SU-DHL-6 (cell line): ENCODE results near the gene AMBP.

Experiments
- H2AFZ ChIP-seq: fragments of 200-600 bp; sonication (generic); 2 replicates; pipeline ENCODE4 v1.6.1; 2014; ENCODE audit warnings: low read depth, mild to moderate bottlenecking, moderate library complexity, mixed read lengths, antibody characterized with exemption, low read length; ENCODE audit not compliant: severe bottlenecking
- H3F3A ChIP-seq: fragments of 200-600 bp; shearing (Covaris generic); 2 replicates; pipeline ENCODE4 v1.6.0; 2016; ENCODE audit warnings: antibody characterized with exemption, mild to moderate bottlenecking; ENCODE audit not compliant: insufficient read depth
- H3K27ac ChIP-seq: fragments of 200-600 bp; sonication (generic); 2 replicates; pipeline ENCODE4 v1.5.1; 2016; ENCODE audit warnings: low read depth, mild to moderate bottlenecking, low read length, moderate library complexity, mixed read lengths
- H3K27me3 ChIP-seq: fragments of 200-600 bp; sonication (generic), shearing (Covaris generic); 2 replicates; pipeline ENCODE4 v1.6.0; 2014; ENCODE audit warnings: mild to moderate bottlenecking, low read length
- H3K36me3 ChIP-seq: fragments of 200-600 bp; sonication (generic); 2 replicates; pipeline ENCODE4 v1.6.1; 2014; ENCODE audit warnings: mild to moderate bottlenecking, low read length, mixed read lengths
- H3K4me2 ChIP-seq: fragments of 300-600, 200-600 bp; shearing (Covaris generic), sonication (generic); 2 replicates; pipeline ENCODE4 v1.6.0; 2014; ENCODE audit warnings: low read length, low read depth, mild to moderate bottlenecking; ENCODE audit not compliant: poor library complexity, severe bottlenecking
- H3K4me3 ChIP-seq: fragments of 200-600 bp; sonication (generic); 2 replicates; pipeline ENCODE4 v1.5.1; 2014; ENCODE audit warnings: antibody characterized with exemption, low read length, mild to moderate bottlenecking, mixed read lengths; ENCODE audit not compliant: insufficient read depth, poor library complexity, severe bottlenecking
- H3K79me2 ChIP-seq: fragments of 200-600 bp; sonication (generic); 2 replicates; pipeline ENCODE4 v1.6.1; 2014; ENCODE audit warnings: mild to moderate bottlenecking, low read length, moderate library complexity; ENCODE audit not compliant: insufficient read depth
- H3K9ac ChIP-seq: fragments of 200-600 bp; sonication (generic); 2 replicates; pipeline ENCODE4 v1.7.0; 2014; ENCODE audit warnings: mild to moderate bottlenecking, low read length
- H3K9me2 ChIP-seq: fragments of 200-600 bp; sonication (generic); replicated peaks from 2 replicates; pipeline ENCODE4 v1.6.1; 2014; ENCODE audit warnings: low read length; ENCODE audit not compliant: insufficient read depth
- H3K9me3 ChIP-seq: fragments of 200-600 bp; sonication (generic); 2 replicates; pipeline ENCODE4 v1.6.1; 2014; ENCODE audit warnings: low read length, mixed read lengths; ENCODE audit not compliant: insufficient read depth
- H4K20me1 ChIP-seq: fragments of 200-600 bp; sonication (generic); 2 replicates; pipeline ENCODE4 v1.6.1; 2014; ENCODE audit warnings: low read depth, mild to moderate bottlenecking, antibody characterized with exemption, low read length, moderate library complexity, mixed read lengths
- CTCF ChIP-seq: fragments of 200-600 bp; sonication (generic); IDR thresholded peaks from one replicate; pipeline ENCODE4 v1.5.1; 2017; ENCODE audit warnings: antibody characterized with exemption, mild to moderate bottlenecking, low read length, moderate library complexity; ENCODE audit not compliant: insufficient read depth, poor library complexity, severe bottlenecking
- EZH2phosphoT487 ChIP-seq: fragments of 200-600 bp; sonication (generic), shearing (Covaris generic); conservative IDR thresholded peaks from 2 replicates; pipeline ENCODE4 v1.6.1; 2018; ENCODE audit warnings: mild to moderate bottlenecking, antibody characterized with exemption, low read length, moderate library complexity, mixed read lengths

Gene AMBP

GRCh38 chr9:114061830-114062474, 16.1 kb downstream of the AMBP start:
- H3K79me2 ChIP-seq: no peaks in the 10 kb centered on the region
- H3K4me3 ChIP-seq: no peak overlapping the region
- no peak overlapping the region for H3K9ac ChIP-seq
- H3K9me2 ChIP-seq: no peaks in the 10 kb centered on the region
- no peaks in the 10 kb centered on the region for H3K36me3 ChIP-seq
- no peak overlapping the region for H3K27ac ChIP-seq
- H3K4me2 ChIP-seq: no peak overlapping the region
- no peaks in the 10 kb centered on the region for H3K9me3 ChIP-seq
- TF ChIP-seq CTCF: no peak
- TF ChIP-seq EZH2phosphoT487: no peak
- no peaks in the 10 kb centered on the region for H4K20me1 ChIP-seq
- H2AFZ ChIP-seq: no peak overlapping the region
- no peaks in the 10 kb centered on the region for H3K27me3 ChIP-seq
- H3F3A ChIP-seq: no peaks in the 10 kb centered on the region

DNA sequence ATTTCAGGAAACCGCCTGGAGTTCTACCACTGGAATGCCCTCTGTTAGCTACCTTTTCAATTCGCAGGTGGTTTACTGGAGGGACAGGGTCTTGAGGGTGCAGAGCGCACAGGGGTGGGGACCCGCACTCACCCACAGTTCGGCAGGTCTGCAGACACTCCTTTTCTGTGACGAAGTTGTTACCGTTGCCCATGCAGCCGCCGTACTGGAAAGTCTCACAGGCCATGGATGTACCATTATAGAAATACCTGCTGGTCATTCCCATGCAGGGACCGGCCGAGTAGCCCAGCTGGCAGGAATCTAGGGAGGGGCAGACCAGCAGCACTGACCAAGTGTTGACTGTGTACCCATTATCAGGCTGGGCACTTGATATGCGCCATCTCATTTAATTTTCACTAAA, 16.8 kb downstream of the AMBP start:
- no peak overlapping the region for H3K27ac ChIP-seq
- H3F3A ChIP-seq: no peaks in the 10 kb centered on the region
- no peaks in the 10 kb centered on the region for H3K9me2 ChIP-seq
- no peaks in the 10 kb centered on the region for H3K9me3 ChIP-seq
- no peak overlapping the region for H3K9ac ChIP-seq
- H3K79me2 ChIP-seq: no peaks in the 10 kb centered on the region
- no peak for TF ChIP-seq EZH2phosphoT487
- no peak overlapping the region for H3K4me3 ChIP-seq
- H2AFZ ChIP-seq: no peak overlapping the region
- no peaks in the 10 kb centered on the region for H4K20me1 ChIP-seq
- no peaks in the 10 kb centered on the region for H3K27me3 ChIP-seq
- H3K4me2 ChIP-seq: no peak overlapping the region
- H3K36me3 ChIP-seq: no peaks in the 10 kb centered on the region

GRCh38 chr9:114060711-114061110, 17.4 kb downstream of the AMBP start:
- Histone ChIP-seq H3K9me3 (no peaks in the 10 kb centered on the region), H3K27me3 (no peaks in the 10 kb centered on the region), H3K9me2 (no peaks in the 10 kb centered on the region), H3K4me2 (no peak overlapping the region), H3F3A (no peaks in the 10 kb centered on the region), H4K20me1 (no peaks in the 10 kb centered on the region), H3K4me3 (no peak overlapping the region), H3K79me2 (no peaks in the 10 kb centered on the region), H2AFZ (no peak overlapping the region), H3K9ac (no peak overlapping the region), H3K36me3 (no peaks in the 10 kb centered on the region), H3K27ac (no peak overlapping the region)
- no peak for TF ChIP-seq CTCF
- TF ChIP-seq EZH2phosphoT487: no peak

DNA sequence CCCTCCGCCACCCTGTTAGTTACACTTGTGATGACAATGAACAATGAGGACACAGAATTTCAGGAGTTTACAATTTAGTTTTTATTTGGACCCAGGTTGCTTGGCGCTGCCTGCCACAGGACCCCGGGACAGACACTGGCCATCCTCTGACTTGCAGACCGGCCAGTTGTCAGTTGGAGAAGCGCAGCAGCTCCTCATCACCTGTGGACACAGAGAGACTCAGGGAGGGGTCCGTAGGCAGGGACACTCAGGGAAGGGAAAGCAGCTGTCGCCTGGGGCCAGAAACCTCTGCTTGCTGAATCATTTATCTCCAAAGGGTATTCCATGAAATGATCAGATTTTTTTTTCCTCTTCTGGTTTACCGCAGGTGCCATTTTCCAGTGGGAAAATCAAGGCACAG, 18.0 kb downstream of the AMBP start:
- TF ChIP-seq EZH2phosphoT487: no peak
- TF ChIP-seq CTCF: no peak
- Histone ChIP-seq H3K9ac (no peak overlapping the region), H4K20me1 (no peaks in the 10 kb centered on the region), H3K27me3 (no peaks in the 10 kb centered on the region), H2AFZ (no peak overlapping the region), H3K27ac (no peak overlapping the region), H3F3A (no peaks in the 10 kb centered on the region), H3K79me2 (no peaks in the 10 kb centered on the region), H3K9me2 (no peaks in the 10 kb centered on the region), H3K9me3 (no peaks in the 10 kb centered on the region), H3K36me3 (no peaks in the 10 kb centered on the region), H3K4me2 (no peak overlapping the region), H3K4me3 (no peak overlapping the region)
